Measurements from ENCODE around the gene DACT2. TPM values are rescaled to one million over a fixed set of nuclear protein-coding genes. Genes with fewer than 3 reads are reported as not detected.

The DACT2 gene
- total RNA-seq, 1 experiment from 2014 or later, result not detected

DNA sequence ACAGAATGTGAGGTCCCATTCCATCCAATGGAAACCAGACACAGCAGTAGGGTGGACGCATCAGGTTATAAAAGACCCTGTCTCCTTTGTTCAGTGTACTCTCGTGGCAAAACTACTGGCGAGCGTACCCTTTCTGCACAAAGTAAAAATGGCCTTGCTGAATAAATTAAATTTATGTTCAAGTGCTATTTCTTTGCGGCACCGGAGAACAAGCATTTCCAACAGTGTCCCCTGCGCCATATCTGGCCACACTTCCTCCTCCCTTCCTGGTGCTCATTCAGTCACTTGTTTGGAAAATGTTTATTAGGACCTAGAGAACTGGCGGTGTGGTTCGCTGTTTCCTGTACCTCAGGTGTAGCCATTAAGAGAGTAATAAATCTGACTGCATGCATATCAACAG, 46.9 kb upstream of the DACT2 start (continued):
- TF ChIP-seq, protein P1, sequence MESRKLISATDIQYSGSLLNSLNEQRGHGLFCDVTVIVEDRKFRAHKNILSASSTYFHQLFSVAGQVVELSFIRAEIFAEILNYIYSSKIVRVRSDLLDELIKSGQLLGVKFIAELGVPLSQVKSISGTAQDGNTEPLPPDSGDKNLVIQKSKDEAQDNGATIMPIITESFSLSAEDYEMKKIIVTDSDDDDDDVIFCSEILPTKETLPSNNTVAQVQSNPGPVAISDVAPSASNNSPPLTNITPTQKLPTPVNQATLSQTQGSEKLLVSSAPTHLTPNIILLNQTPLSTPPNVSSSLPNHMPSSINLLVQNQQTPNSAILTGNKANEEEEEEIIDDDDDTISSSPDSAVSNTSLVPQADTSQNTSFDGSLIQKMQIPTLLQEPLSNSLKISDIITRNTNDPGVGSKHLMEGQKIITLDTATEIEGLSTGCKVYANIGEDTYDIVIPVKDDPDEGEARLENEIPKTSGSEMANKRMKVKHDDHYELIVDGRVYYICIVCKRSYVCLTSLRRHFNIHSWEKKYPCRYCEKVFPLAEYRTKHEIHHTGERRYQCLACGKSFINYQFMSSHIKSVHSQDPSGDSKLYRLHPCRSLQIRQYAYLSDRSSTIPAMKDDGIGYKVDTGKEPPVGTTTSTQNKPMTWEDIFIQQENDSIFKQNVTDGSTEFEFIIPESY (IDR thresholded peaks at IDR 0.05; ENCODE audit: extremely low read depth, insufficient replicate concordance, low read length), result no peak
- no peak for TF ChIP-seq POLR2A (IDR thresholded peaks at IDR 0.05; ENCODE audit: borderline replicate concordance, extremely low read depth, insufficient read depth, insufficient read length)
- no peak for TF ChIP-seq SP1 (IDR thresholded peaks at IDR 0.05; ENCODE audit: low read depth)

- DNase-seq (ENCODE audit: low read depth, low spot score), result no peak
- ChIA-PET CTCF (no interaction called here), RAD21 (ENCODE audit: low non-redundant PET in 1 of 2, low total read pairs in 2 of 2, uncharacterized antibody in 2 of 2, unreplicated experiment in 2 of 2) (no interaction called here), POLR2A (no interaction called here)
- no peak overlapping the region for H3K27ac ChIP-seq (ENCODE audit: low read depth, low read length)
- no peak overlapping the region for H3K4me3 ChIP-seq (replicated peaks in 1 of 2; ENCODE audit: low read depth in 1 of 2, low read length in 2 of 2)
- no peaks in the 10 kb centered on the region for H3K36me3 ChIP-seq (ENCODE audit: control insufficient read depth in 1 of 2, insufficient read depth in 2 of 2, low read length in 2 of 2)
- intact Hi-C loops (cut with micrococcal nuclease), result no loop called here
- H3K4me2 ChIP-seq (ENCODE audit: low read length), result no peak overlapping the region
- no peaks in the 10 kb centered on the region for H3K9me2 ChIP-seq (ENCODE audit: insufficient read depth)
- BruUV-seq (replicated peaks), result no TSS peak
- no peak for ATAC-seq
- no peak overlapping the region for H2AFZ ChIP-seq (ENCODE audit: low read depth, low read length, poor library complexity, severe bottlenecking)
- no peaks in the 10 kb centered on the region for H4K20me1 ChIP-seq (ENCODE audit: insufficient read depth)
- H3K27me3 ChIP-seq (ENCODE audit: insufficient read depth, low read length), result no peaks in the 10 kb centered on the region
- no peak overlapping the region for H3K9ac ChIP-seq (ENCODE audit: low read length)
- H3K4me1 ChIP-seq (ENCODE audit: control insufficient read depth in 1 of 2, insufficient read depth in 2 of 2, low read length in 2 of 2), result peaks cover 0 to 4% of the 10 kb centered on the region in 2 experiments; a peak in 1 of 4 replicates
- H3K79me2 ChIP-seq (ENCODE audit: insufficient read depth, low read length), result no peaks in the 10 kb centered on the region
- H3K9me3 ChIP-seq (ENCODE audit: control insufficient read depth in 1 of 2, insufficient read depth in 1 of 2, low read depth in 1 of 2, low read length in 2 of 2), result no peaks in the 10 kb centered on the region
- TF ChIP-seq TCF7L2 (IDR thresholded peaks at IDR 0.05; ENCODE audit: borderline replicate concordance, extremely low read depth, insufficient read depth, insufficient read length) (no peak), RAD21 (IDR thresholded peaks at IDR 0.05; ENCODE audit: low read depth) (no peak), MAX (IDR thresholded peaks at IDR 0.05) (no peak), ZFX (IDR thresholded peaks at IDR 0.05) (no peak), EZH2phosphoT487 (IDR thresholded peaks at IDR 0.05; ENCODE audit: borderline replicate concordance) (no peak), YY1 (IDR thresholded peaks at IDR 0.05; ENCODE audit: extremely low read depth, insufficient replicate concordance, low read depth, low read length) (no peak), CTCF (IDR thresholded peaks at IDR 0.05 in 2 of 3, conservative IDR thresholded peaks at IDR 0.05 in 1 of 3; ENCODE audit: borderline replicate concordance in 1 of 3, insufficient read depth in 1 of 3, low read depth in 2 of 3, low read length in 2 of 3) (no peak), ELF1 (IDR thresholded peaks at IDR 0.05; ENCODE audit: borderline replicate concordance, low read depth) (no peak), SRF (IDR thresholded peaks at IDR 0.05; ENCODE audit: low read depth) (no peak), ZNF274 (IDR thresholded peaks at IDR 0.05; ENCODE audit: low read depth, low read length) (no peak), POLR2AphosphoS5 (IDR thresholded peaks at IDR 0.05; ENCODE audit: low read depth, low read length) (no peak), POLR2A (IDR thresholded peaks at IDR 0.05; ENCODE audit: borderline replicate concordance, extremely low read depth, insufficient read depth, insufficient read length) (no peak), EZH2 (IDR thresholded peaks at IDR 0.05) (no peak), SP1 (IDR thresholded peaks at IDR 0.05; ENCODE audit: low read depth) (no peak), JUND (IDR thresholded peaks at IDR 0.05) (no peak)
- TF ChIP-seq, protein P2, sequence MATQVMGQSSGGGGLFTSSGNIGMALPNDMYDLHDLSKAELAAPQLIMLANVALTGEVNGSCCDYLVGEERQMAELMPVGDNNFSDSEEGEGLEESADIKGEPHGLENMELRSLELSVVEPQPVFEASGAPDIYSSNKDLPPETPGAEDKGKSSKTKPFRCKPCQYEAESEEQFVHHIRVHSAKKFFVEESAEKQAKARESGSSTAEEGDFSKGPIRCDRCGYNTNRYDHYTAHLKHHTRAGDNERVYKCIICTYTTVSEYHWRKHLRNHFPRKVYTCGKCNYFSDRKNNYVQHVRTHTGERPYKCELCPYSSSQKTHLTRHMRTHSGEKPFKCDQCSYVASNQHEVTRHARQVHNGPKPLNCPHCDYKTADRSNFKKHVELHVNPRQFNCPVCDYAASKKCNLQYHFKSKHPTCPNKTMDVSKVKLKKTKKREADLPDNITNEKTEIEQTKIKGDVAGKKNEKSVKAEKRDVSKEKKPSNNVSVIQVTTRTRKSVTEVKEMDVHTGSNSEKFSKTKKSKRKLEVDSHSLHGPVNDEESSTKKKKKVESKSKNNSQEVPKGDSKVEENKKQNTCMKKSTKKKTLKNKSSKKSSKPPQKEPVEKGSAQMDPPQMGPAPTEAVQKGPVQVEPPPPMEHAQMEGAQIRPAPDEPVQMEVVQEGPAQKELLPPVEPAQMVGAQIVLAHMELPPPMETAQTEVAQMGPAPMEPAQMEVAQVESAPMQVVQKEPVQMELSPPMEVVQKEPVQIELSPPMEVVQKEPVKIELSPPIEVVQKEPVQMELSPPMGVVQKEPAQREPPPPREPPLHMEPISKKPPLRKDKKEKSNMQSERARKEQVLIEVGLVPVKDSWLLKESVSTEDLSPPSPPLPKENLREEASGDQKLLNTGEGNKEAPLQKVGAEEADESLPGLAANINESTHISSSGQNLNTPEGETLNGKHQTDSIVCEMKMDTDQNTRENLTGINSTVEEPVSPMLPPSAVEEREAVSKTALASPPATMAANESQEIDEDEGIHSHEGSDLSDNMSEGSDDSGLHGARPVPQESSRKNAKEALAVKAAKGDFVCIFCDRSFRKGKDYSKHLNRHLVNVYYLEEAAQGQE (IDR thresholded peaks at IDR 0.05; ENCODE audit: low read depth), result no peak
Observed at GRCh38 chr6:168365422-168366165, 46.0 kb upstream of the DACT2 start.

Measured in HCT116 (cell line).